WTC11 (cell line): Measurements from ENCODE around the gene TMEM161B. TPM values are rescaled to one million over a fixed set of nuclear protein-coding genes. Genes with fewer than 3 reads are reported as not detected.
"Not testable (repeated sequence)": the region's sequence is repeated elsewhere in the genome, so short reads cannot be mapped to it uniquely, and the experiment has no call there.

Source experiments
- ATAC-seq: fragments of 200-7000 bp; cut with Tn5 transposase; 2 replicates; pipeline ENCODE4 v1.10.0; 2021; ENCODE audit warnings: mild to moderate bottlenecking, moderate library complexity
- CTCF ChIA-PET: fragments of 300-600 bp; sonication (Branson Sonifier 250); formaldehyde crosslinking; loops from one replicate; lab custom pipeline; 2021; ENCODE audit warnings: antibody characterized with exemption; lab: Charles Lee
- POLR2A ChIA-PET: fragments of 350-600 bp; sonication (Branson Sonifier 250); formaldehyde crosslinking; loops from one replicate; lab custom pipeline; 2021; ENCODE audit warnings: antibody characterized with exemption; lab: Charles Lee
- DNase-seq: peaks from one replicate; pipeline ENCODE4 v3.0.0; 2021; ENCODE audit warnings: low spot score
- H3K27ac Mint-ChIP-seq: 2 replicates; pipeline ENCODE4 v1.8.0; 2021; ENCODE audit warnings: mixed read lengths
- H3K27me3 Mint-ChIP-seq: 2 replicates; pipeline ENCODE4 v1.8.0; 2021; ENCODE audit warnings: low read depth, mild to moderate bottlenecking, moderate library complexity, mixed read lengths
- H3K36me3 Mint-ChIP-seq: 2 replicates; pipeline ENCODE4 v1.8.0; 2021; ENCODE audit warnings: mixed read lengths
- H3K4me1 Mint-ChIP-seq: 2 replicates; pipeline ENCODE4 v1.8.0; 2022; ENCODE audit warnings: mixed read lengths
- H3K4me3 Mint-ChIP-seq: 2 replicates; pipeline ENCODE4 v1.8.0; 2021; ENCODE audit warnings: mild to moderate bottlenecking, moderate library complexity, mixed read lengths
- H3K9me3 Mint-ChIP-seq: 2 replicates; pipeline ENCODE4 v1.8.0; 2021; ENCODE audit warnings: mixed read lengths
- CREB1 ChIP-seq: sonication (generic); formaldehyde crosslinking; IDR thresholded peaks from 2 replicates; pipeline ENCODE4 v1.8.0; 2023; ENCODE audit warnings: mild to moderate bottlenecking, missing genetic modification reagents
- ELF4 ChIP-seq: sonication (generic); formaldehyde crosslinking; IDR thresholded peaks from 2 replicates; pipeline ENCODE4 v1.8.1; 2022; ENCODE audit warnings: low read depth, mild to moderate bottlenecking, moderate library complexity, missing genetic modification reagents
- FOXK1 ChIP-seq: sonication (generic); formaldehyde crosslinking; IDR thresholded peaks from 2 replicates; pipeline ENCODE4 v1.8.0; 2022; ENCODE audit warnings: mild to moderate bottlenecking, moderate library complexity, missing genetic modification reagents
- JAZF1 ChIP-seq: fragments of 250-450 bp; sonication (Bioruptor Pico); IDR thresholded peaks from 2 replicates; pipeline ENCODE4 v1.9.0; 2021; ENCODE audit warnings: moderate library complexity, mild to moderate bottlenecking, inconsistent platforms
- KAT7 ChIP-seq: sonication (generic); formaldehyde crosslinking; IDR thresholded peaks from 2 replicates; pipeline ENCODE4 v1.8.1; 2023; ENCODE audit warnings: missing genetic modification reagents, mild to moderate bottlenecking, borderline replicate concordance
- TEAD1 ChIP-seq: sonication (generic); formaldehyde crosslinking; IDR thresholded peaks from 2 replicates; pipeline ENCODE4 v1.8.0; 2022; ENCODE audit warnings: mild to moderate bottlenecking, missing genetic modification reagents
- ZNF121 ChIP-seq: sonication (generic); formaldehyde crosslinking; IDR thresholded peaks from 2 replicates; pipeline ENCODE4 v1.8.0; 2023; ENCODE audit warnings: missing genetic modification reagents
- ZNF317 ChIP-seq: sonication (generic); formaldehyde crosslinking; IDR thresholded peaks from 2 replicates; pipeline ENCODE4 v1.8.1; 2023; ENCODE audit warnings: low read depth, mild to moderate bottlenecking, moderate library complexity, missing genetic modification reagents, borderline replicate concordance
- ZNF396 ChIP-seq: fragments of 250-450 bp; sonication (Bioruptor Pico); IDR thresholded peaks from 2 replicates; pipeline ENCODE4 v1.8.0; 2021; ENCODE audit warnings: mild to moderate bottlenecking, moderate library complexity, borderline replicate concordance
- ZNF423 ChIP-seq: fragments of 250-450 bp; sonication (Bioruptor Pico); IDR thresholded peaks from 2 replicates; pipeline ENCODE4 v2.1.2; 2022; ENCODE audit warnings: mild to moderate bottlenecking, moderate library complexity
- total RNA-seq: library from RNA; stranded (reverse); gene quantifications from 3 replicates; pipeline ENCODE4 v1.2.3, GENCODE V29; 2021
- TF ChIP-seq, protein P1 (sequence below): sonication (generic); formaldehyde crosslinking; IDR thresholded peaks from 2 replicates; pipeline ENCODE4 v1.8.0; 2022; ENCODE audit warnings: missing genetic modification reagents
- TF ChIP-seq, protein P2 (sequence below): sonication (generic); formaldehyde crosslinking; IDR thresholded peaks from 2 replicates; pipeline ENCODE4 v1.8.1; 2023; ENCODE audit warnings: mild to moderate bottlenecking, missing genetic modification reagents, moderate library complexity
- TF ChIP-seq, protein P3 (sequence below): sonication (generic); formaldehyde crosslinking; IDR thresholded peaks from 2 replicates; pipeline ENCODE4 v1.8.1; 2022; ENCODE audit warnings: mild to moderate bottlenecking, moderate library complexity, missing genetic modification reagents
- TF ChIP-seq, protein P4 (sequence below): fragments of 250-450 bp; sonication (Bioruptor Pico); IDR thresholded peaks from 2 replicates; pipeline ENCODE4 v1.9.0; 2021; ENCODE audit warnings: mild to moderate bottlenecking
- TF ChIP-seq, protein P5 (sequence below): sonication (generic); formaldehyde crosslinking; IDR thresholded peaks from 2 replicates; pipeline ENCODE4 v1.8.1; 2023; ENCODE audit warnings: mild to moderate bottlenecking, missing genetic modification reagents, borderline replicate concordance
- TF ChIP-seq, protein P6 (sequence below): sonication (generic); formaldehyde crosslinking; IDR thresholded peaks from 2 replicates; pipeline ENCODE4 v1.8.0; 2022; ENCODE audit warnings: mild to moderate bottlenecking, missing genetic modification reagents
- TF ChIP-seq, protein P7 (sequence below): sonication (generic); formaldehyde crosslinking; IDR thresholded peaks from 2 replicates; pipeline ENCODE4 v1.8.0; 2023; ENCODE audit warnings: missing genetic modification reagents
- TF ChIP-seq, protein P8 (sequence below): fragments of 200-600 bp; IDR thresholded peaks from 2 replicates; pipeline ENCODE4 v1.8.0; 2022; ENCODE audit warnings: antibody characterized with exemption
- TF ChIP-seq, protein P9 (sequence below): sonication (generic); formaldehyde crosslinking; IDR thresholded peaks from 2 replicates; pipeline ENCODE4 v1.8.0; 2022; ENCODE audit warnings: mild to moderate bottlenecking, missing genetic modification reagents

The TMEM161B gene
- total RNA-seq, 1 experiment from 2014 or later: 17.0 TPM

DNA sequence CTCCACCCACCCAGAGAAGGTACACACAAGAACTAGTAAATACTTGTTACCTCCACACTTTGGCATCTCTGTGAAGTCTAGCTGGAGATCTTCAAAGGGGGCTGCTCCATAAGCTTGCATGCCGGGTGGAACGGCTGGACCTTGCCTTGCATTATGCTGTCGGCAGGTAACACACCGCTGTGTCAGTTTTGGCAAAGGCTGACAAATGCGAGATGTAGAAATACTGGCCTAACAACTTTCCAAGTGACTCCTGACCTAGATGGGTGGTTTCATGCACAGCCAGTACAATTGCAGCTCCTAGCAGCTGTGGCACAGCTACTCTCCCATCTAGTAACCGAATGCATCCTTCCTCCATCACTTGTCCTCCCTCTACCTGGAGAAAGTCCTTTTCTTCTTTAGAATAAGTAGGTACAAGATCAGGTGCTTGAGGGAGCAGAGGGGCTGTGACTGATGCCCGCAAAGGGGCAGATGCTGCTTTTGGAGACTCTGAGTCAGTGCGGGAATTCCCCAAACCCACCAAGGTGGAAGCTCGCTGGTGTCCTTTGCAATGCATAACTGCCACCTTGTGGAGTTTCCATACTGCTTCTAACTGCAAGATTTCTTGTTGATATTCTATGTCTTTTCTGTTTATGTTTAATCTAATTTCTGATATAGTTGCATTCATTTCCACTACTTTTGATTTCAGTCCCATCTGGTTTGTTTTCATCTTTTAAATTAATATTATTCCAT, 78.4 kb downstream of the TMEM161B start:
- CTCF ChIA-PET: interaction anchor here (0.8 to 1.7 kb wide), 6 partner anchors 14 to 501 kb away, joined by 3 to 12 read pairs (median 3); no protein-coding TSS in a partner anchor
- Mint-ChIP-seq H3K27me3 (peaks cover 9% of the 10 kb centered on the region; the same call in 1 of the 2 replicates), H3K4me1 (0 out of 2 replicates have a peak, but pooled peaks cover 5% of the 10 kb centered on the region), H3K36me3 (peaks cover 50% of the 10 kb centered on the region), H3K9me3 (peaks cover 43% of the 10 kb centered on the region)
- peak; percentile 24 for DNase-seq
- ATAC-seq: no peak
- TF ChIP-seq ELF4 (CRISPR knock-in tag): no peak
- no peak for TF ChIP-seq FOXK1 (CRISPR knock-in tag)
- TF ChIP-seq, protein P1, sequence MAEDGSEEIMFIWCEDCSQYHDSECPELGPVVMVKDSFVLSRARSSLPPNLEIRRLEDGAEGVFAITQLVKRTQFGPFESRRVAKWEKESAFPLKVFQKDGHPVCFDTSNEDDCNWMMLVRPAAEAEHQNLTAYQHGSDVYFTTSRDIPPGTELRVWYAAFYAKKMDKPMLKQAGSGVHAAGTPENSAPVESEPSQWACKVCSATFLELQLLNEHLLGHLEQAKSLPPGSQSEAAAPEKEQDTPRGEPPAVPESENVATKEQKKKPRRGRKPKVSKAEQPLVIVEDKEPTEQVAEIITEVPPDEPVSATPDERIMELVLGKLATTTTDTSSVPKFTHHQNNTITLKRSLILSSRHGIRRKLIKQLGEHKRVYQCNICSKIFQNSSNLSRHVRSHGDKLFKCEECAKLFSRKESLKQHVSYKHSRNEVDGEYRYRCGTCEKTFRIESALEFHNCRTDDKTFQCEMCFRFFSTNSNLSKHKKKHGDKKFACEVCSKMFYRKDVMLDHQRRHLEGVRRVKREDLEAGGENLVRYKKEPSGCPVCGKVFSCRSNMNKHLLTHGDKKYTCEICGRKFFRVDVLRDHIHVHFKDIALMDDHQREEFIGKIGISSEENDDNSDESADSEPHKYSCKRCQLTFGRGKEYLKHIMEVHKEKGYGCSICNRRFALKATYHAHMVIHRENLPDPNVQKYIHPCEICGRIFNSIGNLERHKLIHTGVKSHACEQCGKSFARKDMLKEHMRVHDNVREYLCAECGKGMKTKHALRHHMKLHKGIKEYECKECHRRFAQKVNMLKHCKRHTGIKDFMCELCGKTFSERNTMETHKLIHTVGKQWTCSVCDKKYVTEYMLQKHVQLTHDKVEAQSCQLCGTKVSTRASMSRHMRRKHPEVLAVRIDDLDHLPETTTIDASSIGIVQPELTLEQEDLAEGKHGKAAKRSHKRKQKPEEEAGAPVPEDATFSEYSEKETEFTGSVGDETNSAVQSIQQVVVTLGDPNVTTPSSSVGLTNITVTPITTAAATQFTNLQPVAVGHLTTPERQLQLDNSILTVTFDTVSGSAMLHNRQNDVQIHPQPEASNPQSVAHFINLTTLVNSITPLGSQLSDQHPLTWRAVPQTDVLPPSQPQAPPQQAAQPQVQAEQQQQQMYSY: no peak
- TF ChIP-seq, protein P2, sequence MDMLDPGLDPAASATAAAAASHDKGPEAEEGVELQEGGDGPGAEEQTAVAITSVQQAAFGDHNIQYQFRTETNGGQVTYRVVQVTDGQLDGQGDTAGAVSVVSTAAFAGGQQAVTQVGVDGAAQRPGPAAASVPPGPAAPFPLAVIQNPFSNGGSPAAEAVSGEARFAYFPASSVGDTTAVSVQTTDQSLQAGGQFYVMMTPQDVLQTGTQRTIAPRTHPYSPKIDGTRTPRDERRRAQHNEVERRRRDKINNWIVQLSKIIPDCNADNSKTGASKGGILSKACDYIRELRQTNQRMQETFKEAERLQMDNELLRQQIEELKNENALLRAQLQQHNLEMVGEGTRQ (CRISPR knock-in tag): no peak
- TF ChIP-seq, protein P3, sequence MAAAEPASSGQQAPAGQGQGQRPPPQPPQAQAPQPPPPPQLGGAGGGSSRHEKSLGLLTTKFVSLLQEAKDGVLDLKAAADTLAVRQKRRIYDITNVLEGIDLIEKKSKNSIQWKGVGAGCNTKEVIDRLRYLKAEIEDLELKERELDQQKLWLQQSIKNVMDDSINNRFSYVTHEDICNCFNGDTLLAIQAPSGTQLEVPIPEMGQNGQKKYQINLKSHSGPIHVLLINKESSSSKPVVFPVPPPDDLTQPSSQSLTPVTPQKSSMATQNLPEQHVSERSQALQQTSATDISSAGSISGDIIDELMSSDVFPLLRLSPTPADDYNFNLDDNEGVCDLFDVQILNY: no peak
- no peak for TF ChIP-seq JAZF1 (CRISPR knock-in tag)
- TF ChIP-seq ZNF317 (CRISPR knock-in tag): no peak
- TF ChIP-seq, protein P4, sequence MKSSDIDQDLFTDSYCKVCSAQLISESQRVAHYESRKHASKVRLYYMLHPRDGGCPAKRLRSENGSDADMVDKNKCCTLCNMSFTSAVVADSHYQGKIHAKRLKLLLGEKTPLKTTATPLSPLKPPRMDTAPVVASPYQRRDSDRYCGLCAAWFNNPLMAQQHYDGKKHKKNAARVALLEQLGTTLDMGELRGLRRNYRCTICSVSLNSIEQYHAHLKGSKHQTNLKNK: no peak
- TF ChIP-seq KAT7 (CRISPR knock-in tag): no peak
- TF ChIP-seq ZNF423 (CRISPR knock-in tag): no peak
- TF ChIP-seq CREB1: no peak
- TF ChIP-seq ZNF396: no peak
- TF ChIP-seq, protein P5, sequence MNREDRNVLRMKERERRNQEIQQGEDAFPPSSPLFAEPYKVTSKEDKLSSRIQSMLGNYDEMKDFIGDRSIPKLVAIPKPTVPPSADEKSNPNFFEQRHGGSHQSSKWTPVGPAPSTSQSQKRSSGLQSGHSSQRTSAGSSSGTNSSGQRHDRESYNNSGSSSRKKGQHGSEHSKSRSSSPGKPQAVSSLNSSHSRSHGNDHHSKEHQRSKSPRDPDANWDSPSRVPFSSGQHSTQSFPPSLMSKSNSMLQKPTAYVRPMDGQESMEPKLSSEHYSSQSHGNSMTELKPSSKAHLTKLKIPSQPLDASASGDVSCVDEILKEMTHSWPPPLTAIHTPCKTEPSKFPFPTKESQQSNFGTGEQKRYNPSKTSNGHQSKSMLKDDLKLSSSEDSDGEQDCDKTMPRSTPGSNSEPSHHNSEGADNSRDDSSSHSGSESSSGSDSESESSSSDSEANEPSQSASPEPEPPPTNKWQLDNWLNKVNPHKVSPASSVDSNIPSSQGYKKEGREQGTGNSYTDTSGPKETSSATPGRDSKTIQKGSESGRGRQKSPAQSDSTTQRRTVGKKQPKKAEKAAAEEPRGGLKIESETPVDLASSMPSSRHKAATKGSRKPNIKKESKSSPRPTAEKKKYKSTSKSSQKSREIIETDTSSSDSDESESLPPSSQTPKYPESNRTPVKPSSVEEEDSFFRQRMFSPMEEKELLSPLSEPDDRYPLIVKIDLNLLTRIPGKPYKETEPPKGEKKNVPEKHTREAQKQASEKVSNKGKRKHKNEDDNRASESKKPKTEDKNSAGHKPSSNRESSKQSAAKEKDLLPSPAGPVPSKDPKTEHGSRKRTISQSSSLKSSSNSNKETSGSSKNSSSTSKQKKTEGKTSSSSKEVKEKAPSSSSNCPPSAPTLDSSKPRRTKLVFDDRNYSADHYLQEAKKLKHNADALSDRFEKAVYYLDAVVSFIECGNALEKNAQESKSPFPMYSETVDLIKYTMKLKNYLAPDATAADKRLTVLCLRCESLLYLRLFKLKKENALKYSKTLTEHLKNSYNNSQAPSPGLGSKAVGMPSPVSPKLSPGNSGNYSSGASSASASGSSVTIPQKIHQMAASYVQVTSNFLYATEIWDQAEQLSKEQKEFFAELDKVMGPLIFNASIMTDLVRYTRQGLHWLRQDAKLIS (CRISPR knock-in tag): no peak
- TF ChIP-seq ZNF121 (CRISPR knock-in tag): no peak
- TF ChIP-seq, protein P6, sequence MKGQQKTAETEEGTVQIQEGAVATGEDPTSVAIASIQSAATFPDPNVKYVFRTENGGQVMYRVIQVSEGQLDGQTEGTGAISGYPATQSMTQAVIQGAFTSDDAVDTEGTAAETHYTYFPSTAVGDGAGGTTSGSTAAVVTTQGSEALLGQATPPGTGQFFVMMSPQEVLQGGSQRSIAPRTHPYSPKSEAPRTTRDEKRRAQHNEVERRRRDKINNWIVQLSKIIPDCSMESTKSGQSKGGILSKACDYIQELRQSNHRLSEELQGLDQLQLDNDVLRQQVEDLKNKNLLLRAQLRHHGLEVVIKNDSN (CRISPR knock-in tag): no peak
- TF ChIP-seq, protein P7, sequence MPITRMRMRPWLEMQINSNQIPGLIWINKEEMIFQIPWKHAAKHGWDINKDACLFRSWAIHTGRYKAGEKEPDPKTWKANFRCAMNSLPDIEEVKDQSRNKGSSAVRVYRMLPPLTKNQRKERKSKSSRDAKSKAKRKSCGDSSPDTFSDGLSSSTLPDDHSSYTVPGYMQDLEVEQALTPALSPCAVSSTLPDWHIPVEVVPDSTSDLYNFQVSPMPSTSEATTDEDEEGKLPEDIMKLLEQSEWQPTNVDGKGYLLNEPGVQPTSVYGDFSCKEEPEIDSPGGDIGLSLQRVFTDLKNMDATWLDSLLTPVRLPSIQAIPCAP (CRISPR knock-in tag): no peak
- TF ChIP-seq, protein P8, sequence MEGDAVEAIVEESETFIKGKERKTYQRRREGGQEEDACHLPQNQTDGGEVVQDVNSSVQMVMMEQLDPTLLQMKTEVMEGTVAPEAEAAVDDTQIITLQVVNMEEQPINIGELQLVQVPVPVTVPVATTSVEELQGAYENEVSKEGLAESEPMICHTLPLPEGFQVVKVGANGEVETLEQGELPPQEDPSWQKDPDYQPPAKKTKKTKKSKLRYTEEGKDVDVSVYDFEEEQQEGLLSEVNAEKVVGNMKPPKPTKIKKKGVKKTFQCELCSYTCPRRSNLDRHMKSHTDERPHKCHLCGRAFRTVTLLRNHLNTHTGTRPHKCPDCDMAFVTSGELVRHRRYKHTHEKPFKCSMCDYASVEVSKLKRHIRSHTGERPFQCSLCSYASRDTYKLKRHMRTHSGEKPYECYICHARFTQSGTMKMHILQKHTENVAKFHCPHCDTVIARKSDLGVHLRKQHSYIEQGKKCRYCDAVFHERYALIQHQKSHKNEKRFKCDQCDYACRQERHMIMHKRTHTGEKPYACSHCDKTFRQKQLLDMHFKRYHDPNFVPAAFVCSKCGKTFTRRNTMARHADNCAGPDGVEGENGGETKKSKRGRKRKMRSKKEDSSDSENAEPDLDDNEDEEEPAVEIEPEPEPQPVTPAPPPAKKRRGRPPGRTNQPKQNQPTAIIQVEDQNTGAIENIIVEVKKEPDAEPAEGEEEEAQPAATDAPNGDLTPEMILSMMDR: no peak
- no peak for TF ChIP-seq TEAD1 (CRISPR knock-in tag)
- TF ChIP-seq, protein P9, sequence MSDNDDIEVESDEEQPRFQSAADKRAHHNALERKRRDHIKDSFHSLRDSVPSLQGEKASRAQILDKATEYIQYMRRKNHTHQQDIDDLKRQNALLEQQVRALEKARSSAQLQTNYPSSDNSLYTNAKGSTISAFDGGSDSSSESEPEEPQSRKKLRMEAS (CRISPR knock-in tag): no peak
- TF ChIP-seq, all 79 proteins: peak for 0
- POLR2A ChIA-PET: interaction anchor here (0.7 to 1.0 kb wide), 2 partner anchors 11 to 198 kb away, joined by 3 read pairs; no protein-coding TSS in a partner anchor
- no peak overlapping the region for H3K4me3 Mint-ChIP-seq
- H3K27ac Mint-ChIP-seq: no peak overlapping the region; the same call in 1 of the 2 replicates

DNA sequence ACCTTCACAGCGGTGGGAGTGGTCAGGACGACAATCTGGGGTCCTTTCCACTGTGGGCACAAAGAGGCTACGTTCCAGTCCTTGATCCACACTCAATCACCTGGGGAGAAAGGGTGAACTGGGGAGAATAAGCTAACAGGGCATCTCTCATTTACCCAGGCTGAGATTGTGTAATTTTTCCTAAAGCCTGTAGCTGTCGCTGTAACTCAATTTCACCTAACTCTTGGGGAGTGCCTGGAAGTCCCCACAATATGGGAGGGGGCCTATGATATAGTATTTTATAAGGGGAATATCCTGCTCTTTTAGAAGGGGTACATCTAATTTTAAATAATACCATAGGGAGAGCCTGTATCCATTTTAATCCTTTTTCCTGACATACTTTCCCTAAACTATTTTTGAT, 79.2 kb downstream of the TMEM161B start:
- not testable (repeated sequence) for H3K27ac Mint-ChIP-seq, ATAC-seq, H3K4me1 Mint-ChIP-seq, H3K4me3 Mint-ChIP-seq, DNase-seq, H3K27me3 Mint-ChIP-seq
- peaks cover 43% of the 10 kb centered on the region for H3K9me3 Mint-ChIP-seq
- ChIA-PET CTCF (interaction anchor here (1.0 to 1.7 kb wide), 3 partner anchors 15 to 409 kb away, joined by 3 to 12 read pairs (median 5); no protein-coding TSS in a partner anchor), POLR2A (interaction anchor here (0.7 kb wide), 1 partner anchor 11 kb away, joined by 3 read pairs; no protein-coding TSS in a partner anchor)
- peaks cover 48% of the 10 kb centered on the region for H3K36me3 Mint-ChIP-seq
